ENCODE measurements around the gene CNGB1. TPM values are rescaled to one million over a fixed set of nuclear protein-coding genes. Genes with fewer than 3 reads are reported as not detected.

Gene CNGB1
- total and polyA plus RNA-seq, 2 of the 13 experiments (the other 11 are each of a cell fraction or from before 2014, with no cell fraction given) = 0.02 to 0.15 TPM

DNA sequence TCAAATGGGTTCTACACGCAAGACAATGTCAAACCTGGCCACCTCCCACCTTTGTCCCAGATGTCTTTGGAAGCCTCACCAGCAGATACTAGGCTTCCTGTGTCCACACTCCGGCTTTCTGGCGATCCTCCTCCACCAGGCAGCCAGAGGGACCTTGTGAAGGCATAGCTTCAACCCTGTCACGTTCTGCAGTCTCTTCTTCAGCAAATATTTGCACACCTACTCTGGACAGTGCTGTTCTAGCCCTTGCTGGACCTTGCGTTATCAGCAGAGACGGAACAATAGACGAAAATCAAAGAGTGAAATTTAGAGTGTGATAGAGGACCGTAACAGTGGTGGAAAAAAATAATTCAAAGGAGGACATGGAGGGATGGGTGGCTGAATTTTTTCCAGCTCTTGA is 130.1 kb downstream of the CNGB1 start (continued):
- TF ChIP-seq, protein P1, sequence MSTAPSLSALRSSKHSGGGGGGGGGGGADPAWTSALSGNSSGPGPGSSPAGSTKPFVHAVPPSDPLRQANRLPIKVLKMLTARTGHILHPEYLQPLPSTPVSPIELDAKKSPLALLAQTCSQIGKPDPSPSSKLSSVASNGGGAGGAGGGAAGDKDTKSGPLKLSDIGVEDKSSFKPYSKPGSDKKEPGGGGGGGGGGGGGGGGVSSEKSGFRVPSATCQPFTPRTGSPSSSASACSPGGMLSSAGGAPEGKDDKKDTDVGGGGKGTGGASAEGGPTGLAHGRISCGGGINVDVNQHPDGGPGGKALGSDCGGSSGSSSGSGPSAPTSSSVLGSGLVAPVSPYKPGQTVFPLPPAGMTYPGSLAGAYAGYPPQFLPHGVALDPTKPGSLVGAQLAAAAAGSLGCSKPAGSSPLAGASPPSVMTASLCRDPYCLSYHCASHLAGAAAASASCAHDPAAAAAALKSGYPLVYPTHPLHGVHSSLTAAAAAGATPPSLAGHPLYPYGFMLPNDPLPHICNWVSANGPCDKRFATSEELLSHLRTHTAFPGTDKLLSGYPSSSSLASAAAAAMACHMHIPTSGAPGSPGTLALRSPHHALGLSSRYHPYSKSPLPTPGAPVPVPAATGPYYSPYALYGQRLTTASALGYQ (CRISPR knock-in tag; IDR thresholded peaks at IDR 0.05) = peak; percentile 27; the same call in 1 of the 2 replicates
- TF ChIP-seq, protein P2, sequence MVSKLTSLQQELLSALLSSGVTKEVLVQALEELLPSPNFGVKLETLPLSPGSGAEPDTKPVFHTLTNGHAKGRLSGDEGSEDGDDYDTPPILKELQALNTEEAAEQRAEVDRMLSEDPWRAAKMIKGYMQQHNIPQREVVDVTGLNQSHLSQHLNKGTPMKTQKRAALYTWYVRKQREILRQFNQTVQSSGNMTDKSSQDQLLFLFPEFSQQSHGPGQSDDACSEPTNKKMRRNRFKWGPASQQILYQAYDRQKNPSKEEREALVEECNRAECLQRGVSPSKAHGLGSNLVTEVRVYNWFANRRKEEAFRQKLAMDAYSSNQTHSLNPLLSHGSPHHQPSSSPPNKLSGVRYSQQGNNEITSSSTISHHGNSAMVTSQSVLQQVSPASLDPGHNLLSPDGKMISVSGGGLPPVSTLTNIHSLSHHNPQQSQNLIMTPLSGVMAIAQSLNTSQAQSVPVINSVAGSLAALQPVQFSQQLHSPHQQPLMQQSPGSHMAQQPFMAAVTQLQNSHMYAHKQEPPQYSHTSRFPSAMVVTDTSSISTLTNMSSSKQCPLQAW (CRISPR knock-in tag; IDR thresholded peaks at IDR 0.05) = peak; percentile 89
- TF ChIP-seq ZFAT (CRISPR knock-in tag; conservative IDR thresholded peaks at IDR 0.05) = no peak
- no peak for TF ChIP-seq ZNF143 (CRISPR knock-in tag; IDR thresholded peaks at IDR 0.05)
- TF ChIP-seq SCMH1 (CRISPR knock-in tag; IDR thresholded peaks at IDR 0.05; ENCODE audit: borderline replicate concordance) = no peak
- peak; percentile 23 for TF ChIP-seq ZNF883 (CRISPR knock-in tag; IDR thresholded peaks at IDR 0.05; ENCODE audit: not compliant biosample characterization)
- TF ChIP-seq NBN (conservative IDR thresholded peaks at IDR 0.05) = no peak
- TF ChIP-seq MIXL1 (CRISPR knock-in tag; IDR thresholded peaks at IDR 0.05) = peak; percentile 81
- TF ChIP-seq, protein P3, sequence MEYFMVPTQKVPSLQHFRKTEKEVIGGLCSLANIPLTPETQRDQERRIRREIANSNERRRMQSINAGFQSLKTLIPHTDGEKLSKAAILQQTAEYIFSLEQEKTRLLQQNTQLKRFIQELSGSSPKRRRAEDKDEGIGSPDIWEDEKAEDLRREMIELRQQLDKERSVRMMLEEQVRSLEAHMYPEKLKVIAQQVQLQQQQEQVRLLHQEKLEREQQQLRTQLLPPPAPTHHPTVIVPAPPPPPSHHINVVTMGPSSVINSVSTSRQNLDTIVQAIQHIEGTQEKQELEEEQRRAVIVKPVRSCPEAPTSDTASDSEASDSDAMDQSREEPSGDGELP (IDR thresholded peaks at IDR 0.05; ENCODE audit: borderline replicate concordance, low read depth) = no peak; the same call in 1 of the 2 replicates
- TF ChIP-seq, protein P4, sequence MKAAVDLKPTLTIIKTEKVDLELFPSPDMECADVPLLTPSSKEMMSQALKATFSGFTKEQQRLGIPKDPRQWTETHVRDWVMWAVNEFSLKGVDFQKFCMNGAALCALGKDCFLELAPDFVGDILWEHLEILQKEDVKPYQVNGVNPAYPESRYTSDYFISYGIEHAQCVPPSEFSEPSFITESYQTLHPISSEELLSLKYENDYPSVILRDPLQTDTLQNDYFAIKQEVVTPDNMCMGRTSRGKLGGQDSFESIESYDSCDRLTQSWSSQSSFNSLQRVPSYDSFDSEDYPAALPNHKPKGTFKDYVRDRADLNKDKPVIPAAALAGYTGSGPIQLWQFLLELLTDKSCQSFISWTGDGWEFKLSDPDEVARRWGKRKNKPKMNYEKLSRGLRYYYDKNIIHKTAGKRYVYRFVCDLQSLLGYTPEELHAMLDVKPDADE (CRISPR knock-in tag; IDR thresholded peaks at IDR 0.05) = no peak
- no peak for TF ChIP-seq KAT7 (CRISPR knock-in tag; IDR thresholded peaks at IDR 0.05; ENCODE audit: borderline replicate concordance)
- no peak for TF ChIP-seq ZNF839 (CRISPR knock-in tag; IDR thresholded peaks at IDR 0.05; ENCODE audit: borderline replicate concordance)
- TF ChIP-seq MAFG (CRISPR knock-in tag; IDR thresholded peaks at IDR 0.05) = no peak
- no peak for TF ChIP-seq RFX1 (IDR thresholded peaks at IDR 0.05)
- TF ChIP-seq, protein P5, sequence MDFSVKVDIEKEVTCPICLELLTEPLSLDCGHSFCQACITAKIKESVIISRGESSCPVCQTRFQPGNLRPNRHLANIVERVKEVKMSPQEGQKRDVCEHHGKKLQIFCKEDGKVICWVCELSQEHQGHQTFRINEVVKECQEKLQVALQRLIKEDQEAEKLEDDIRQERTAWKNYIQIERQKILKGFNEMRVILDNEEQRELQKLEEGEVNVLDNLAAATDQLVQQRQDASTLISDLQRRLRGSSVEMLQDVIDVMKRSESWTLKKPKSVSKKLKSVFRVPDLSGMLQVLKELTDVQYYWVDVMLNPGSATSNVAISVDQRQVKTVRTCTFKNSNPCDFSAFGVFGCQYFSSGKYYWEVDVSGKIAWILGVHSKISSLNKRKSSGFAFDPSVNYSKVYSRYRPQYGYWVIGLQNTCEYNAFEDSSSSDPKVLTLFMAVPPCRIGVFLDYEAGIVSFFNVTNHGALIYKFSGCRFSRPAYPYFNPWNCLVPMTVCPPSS (IDR thresholded peaks at IDR 0.05) = no peak
- TF ChIP-seq DR1 (CRISPR knock-in tag; IDR thresholded peaks at IDR 0.05) = no peak
- TF ChIP-seq, protein P6, sequence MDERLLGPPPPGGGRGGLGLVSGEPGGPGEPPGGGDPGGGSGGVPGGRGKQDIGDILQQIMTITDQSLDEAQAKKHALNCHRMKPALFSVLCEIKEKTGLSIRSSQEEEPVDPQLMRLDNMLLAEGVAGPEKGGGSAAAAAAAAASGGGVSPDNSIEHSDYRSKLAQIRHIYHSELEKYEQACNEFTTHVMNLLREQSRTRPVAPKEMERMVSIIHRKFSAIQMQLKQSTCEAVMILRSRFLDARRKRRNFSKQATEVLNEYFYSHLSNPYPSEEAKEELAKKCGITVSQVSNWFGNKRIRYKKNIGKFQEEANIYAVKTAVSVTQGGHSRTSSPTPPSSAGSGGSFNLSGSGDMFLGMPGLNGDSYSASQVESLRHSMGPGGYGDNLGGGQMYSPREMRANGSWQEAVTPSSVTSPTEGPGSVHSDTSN (CRISPR knock-in tag; IDR thresholded peaks at IDR 0.05) = no peak
- TF ChIP-seq, protein P7, sequence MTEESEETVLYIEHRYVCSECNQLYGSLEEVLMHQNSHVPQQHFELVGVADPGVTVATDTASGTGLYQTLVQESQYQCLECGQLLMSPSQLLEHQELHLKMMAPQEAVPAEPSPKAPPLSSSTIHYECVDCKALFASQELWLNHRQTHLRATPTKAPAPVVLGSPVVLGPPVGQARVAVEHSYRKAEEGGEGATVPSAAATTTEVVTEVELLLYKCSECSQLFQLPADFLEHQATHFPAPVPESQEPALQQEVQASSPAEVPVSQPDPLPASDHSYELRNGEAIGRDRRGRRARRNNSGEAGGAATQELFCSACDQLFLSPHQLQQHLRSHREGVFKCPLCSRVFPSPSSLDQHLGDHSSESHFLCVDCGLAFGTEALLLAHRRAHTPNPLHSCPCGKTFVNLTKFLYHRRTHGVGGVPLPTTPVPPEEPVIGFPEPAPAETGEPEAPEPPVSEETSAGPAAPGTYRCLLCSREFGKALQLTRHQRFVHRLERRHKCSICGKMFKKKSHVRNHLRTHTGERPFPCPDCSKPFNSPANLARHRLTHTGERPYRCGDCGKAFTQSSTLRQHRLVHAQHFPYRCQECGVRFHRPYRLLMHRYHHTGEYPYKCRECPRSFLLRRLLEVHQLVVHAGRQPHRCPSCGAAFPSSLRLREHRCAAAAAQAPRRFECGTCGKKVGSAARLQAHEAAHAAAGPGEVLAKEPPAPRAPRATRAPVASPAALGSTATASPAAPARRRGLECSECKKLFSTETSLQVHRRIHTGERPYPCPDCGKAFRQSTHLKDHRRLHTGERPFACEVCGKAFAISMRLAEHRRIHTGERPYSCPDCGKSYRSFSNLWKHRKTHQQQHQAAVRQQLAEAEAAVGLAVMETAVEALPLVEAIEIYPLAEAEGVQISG (CRISPR knock-in tag; IDR thresholded peaks at IDR 0.05) = peak; percentile 47; the same call in 1 of the 2 replicates
- TF ChIP-seq, protein P8, sequence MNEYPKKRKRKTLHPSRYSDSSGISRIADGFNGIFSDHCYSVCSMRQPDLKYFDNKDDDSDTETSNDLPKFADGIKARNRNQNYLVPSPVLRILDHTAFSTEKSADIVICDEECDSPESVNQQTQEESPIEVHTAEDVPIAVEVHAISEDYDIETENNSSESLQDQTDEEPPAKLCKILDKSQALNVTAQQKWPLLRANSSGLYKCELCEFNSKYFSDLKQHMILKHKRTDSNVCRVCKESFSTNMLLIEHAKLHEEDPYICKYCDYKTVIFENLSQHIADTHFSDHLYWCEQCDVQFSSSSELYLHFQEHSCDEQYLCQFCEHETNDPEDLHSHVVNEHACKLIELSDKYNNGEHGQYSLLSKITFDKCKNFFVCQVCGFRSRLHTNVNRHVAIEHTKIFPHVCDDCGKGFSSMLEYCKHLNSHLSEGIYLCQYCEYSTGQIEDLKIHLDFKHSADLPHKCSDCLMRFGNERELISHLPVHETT (CRISPR knock-in tag; conservative IDR thresholded peaks at IDR 0.05) = no peak

Measured in HepG2 (cell line).